ENCODE measurements around the gene TRAM2. TPM values are rescaled to one million over a fixed set of nuclear protein-coding genes. Genes with fewer than 3 reads are reported as not detected.

The TRAM2 gene
- total and polyA plus RNA-seq, 2 of the 13 experiments (the other 11 are each of a cell fraction or from before 2014, with no cell fraction given): 49.1 to 72.5 TPM

GRCh38 chr6:52537001-52537753 is 39.7 kb downstream of the TRAM2 start:
- no peak for FAIRE-seq
- Histone ChIP-seq H3K9me3 (ENCODE audit: low read length) (no peaks in the 10 kb centered on the region), H2AFZ (ENCODE audit: low read length) (no peak overlapping the region), H3K36me3 (replicated peaks in 1 of 2; ENCODE audit: control insufficient read depth in 1 of 2, insufficient read depth in 2 of 2, low read length in 2 of 2) (peaks cover 24 to 66% of the 10 kb centered on the region in 2 experiments), H3K79me2 (ENCODE audit: insufficient read depth, low read length) (peaks cover 71% of the 10 kb centered on the region), H3K9ac (ENCODE audit: insufficient read depth, low read depth, low read length) (no peak overlapping the region), H3K4me2 (ENCODE audit: low read depth, low read length) (no peak overlapping the region), H3K27ac (ENCODE audit: extremely low read length, insufficient read depth, low read length) (no peak overlapping the region), H4K20me1 (ENCODE audit: insufficient read depth, low read length) (no peaks in the 10 kb centered on the region), H3K27me3 (ENCODE audit: control insufficient read depth in 1 of 2, insufficient read depth in 2 of 2, low read length in 2 of 2) (no peaks in the 10 kb centered on the region), H3K4me3 (replicated peaks in 1 of 3; ENCODE audit: insufficient read depth in 1 of 3, low read depth in 2 of 3, low read length in 3 of 3) (no peak overlapping the region), H3K4me1 (ENCODE audit: insufficient read depth, low read length) (peaks cover 60% of the 10 kb centered on the region)
- peak; percentile 17; the same call in 2 of the 3 replicates for ATAC-seq
- intact Hi-C loops (cut with micrococcal nuclease; ENCODE audit: unreplicated experiment) (no loop called here), in situ Hi-C loops (cut with HindIII; ENCODE audit: extremely low pct_ligation_motif_present, low pct_unique_long_range_greater_than_20kb) (no loop called here)
- ChIA-PET CTCF (ENCODE audit: low intra/inter-chr PET ratio, low total read pairs) (no interaction called here), POLR2A (interaction anchor here (1.7 kb wide), 1 partner anchor 39 kb away, joined by 6 read pairs; the partner anchor contains the start of gene TRAM2)
- no TSS peak for BruUV-seq (replicated peaks)
- 96% methylated on average over 8 of the region's 8 CpGs for WGBS (ENCODE audit: low lambda C conversion rate)
- TF ChIP-seq RBM22 (optimal IDR thresholded peaks at IDR 0.05; ENCODE audit: low read length): peak; percentile 9
- TF ChIP-seq JUN (CRISPR knock-in tag; IDR thresholded peaks at IDR 0.05): no peak
- no peak for DNase-seq (ENCODE audit: low spot score)

DNA sequence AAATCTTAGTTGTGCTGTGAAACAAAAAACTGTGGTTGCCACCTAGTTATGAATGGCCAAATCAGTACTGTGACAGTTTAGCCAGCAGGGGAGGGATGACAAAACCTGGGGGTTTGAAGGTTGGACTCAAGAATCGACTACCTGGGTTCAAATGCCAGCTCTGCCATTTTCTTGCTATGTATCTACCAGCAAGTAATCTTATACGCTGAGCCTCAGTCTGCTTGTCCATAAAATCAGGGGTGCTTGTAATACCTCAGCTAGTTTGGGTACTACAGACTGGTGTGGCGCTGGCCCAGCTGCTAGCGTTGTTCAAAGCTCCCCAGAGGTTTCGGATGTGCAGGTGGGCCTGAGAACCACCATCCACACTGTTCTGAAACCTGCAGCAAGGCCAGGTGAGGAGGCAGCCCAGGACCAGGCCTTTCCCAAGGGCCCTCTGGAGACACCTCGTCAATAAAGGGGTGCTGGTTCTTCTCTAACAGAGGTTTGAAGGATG is 40.4 kb downstream of the TRAM2 start:
- Histone ChIP-seq H3K27me3 (ENCODE audit: control insufficient read depth in 1 of 2, insufficient read depth in 2 of 2, low read length in 2 of 2) (no peaks in the 10 kb centered on the region), H3K4me2 (ENCODE audit: low read depth, low read length) (no peak overlapping the region), H3K79me2 (ENCODE audit: insufficient read depth, low read length) (peaks cover 67% of the 10 kb centered on the region), H3K4me3 (replicated peaks in 1 of 3; ENCODE audit: insufficient read depth in 1 of 3, low read depth in 2 of 3, low read length in 3 of 3) (no peak overlapping the region), H3K27ac (ENCODE audit: extremely low read length, insufficient read depth, low read length) (no peak overlapping the region), H3K4me1 (ENCODE audit: insufficient read depth, low read length) (peaks cover 53% of the 10 kb centered on the region), H4K20me1 (ENCODE audit: insufficient read depth, low read length) (no peaks in the 10 kb centered on the region), H3K36me3 (replicated peaks in 1 of 2; ENCODE audit: control insufficient read depth in 1 of 2, insufficient read depth in 2 of 2, low read length in 2 of 2) (peaks cover 24 to 70% of the 10 kb centered on the region in 2 experiments), H2AFZ (ENCODE audit: low read length) (no peak overlapping the region), H3K9ac (ENCODE audit: insufficient read depth, low read depth, low read length) (no peak overlapping the region), H3K9me3 (ENCODE audit: low read length) (no peaks in the 10 kb centered on the region)
- DNase-seq (ENCODE audit: low spot score) (no peak), ATAC-seq (peak; percentile 15; the same call in 1 of the 3 replicates), FAIRE-seq (no peak)
- in situ Hi-C loops (cut with HindIII; ENCODE audit: extremely low pct_ligation_motif_present, low pct_unique_long_range_greater_than_20kb): no loop called here
- CTCF ChIA-PET (ENCODE audit: low intra/inter-chr PET ratio, low total read pairs): no interaction called here
- no TSS peak for BruUV-seq (replicated peaks)
- POLR2A ChIA-PET: interaction anchor here (1.2 to 2.0 kb wide), 3 partner anchors 7 to 40 kb away, joined by 3 to 6 read pairs (median 5); partner anchors contain the start of gene TRAM2
- WGBS (ENCODE audit: low lambda C conversion rate): 97% methylated on average over 6 of the region's 6 CpGs
- intact Hi-C loops (cut with micrococcal nuclease; ENCODE audit: unreplicated experiment): no loop called here
- no peak for TF ChIP-seq SIX4 (CRISPR knock-in tag; IDR thresholded peaks at IDR 0.05)
- TF ChIP-seq, protein P1, sequence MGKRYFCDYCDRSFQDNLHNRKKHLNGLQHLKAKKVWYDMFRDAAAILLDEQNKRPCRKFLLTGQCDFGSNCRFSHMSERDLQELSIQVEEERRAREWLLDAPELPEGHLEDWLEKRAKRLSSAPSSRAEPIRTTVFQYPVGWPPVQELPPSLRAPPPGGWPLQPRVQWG (CRISPR knock-in tag; IDR thresholded peaks at IDR 0.05; ENCODE audit: borderline replicate concordance, low read depth): no peak
- TF ChIP-seq, protein P2, sequence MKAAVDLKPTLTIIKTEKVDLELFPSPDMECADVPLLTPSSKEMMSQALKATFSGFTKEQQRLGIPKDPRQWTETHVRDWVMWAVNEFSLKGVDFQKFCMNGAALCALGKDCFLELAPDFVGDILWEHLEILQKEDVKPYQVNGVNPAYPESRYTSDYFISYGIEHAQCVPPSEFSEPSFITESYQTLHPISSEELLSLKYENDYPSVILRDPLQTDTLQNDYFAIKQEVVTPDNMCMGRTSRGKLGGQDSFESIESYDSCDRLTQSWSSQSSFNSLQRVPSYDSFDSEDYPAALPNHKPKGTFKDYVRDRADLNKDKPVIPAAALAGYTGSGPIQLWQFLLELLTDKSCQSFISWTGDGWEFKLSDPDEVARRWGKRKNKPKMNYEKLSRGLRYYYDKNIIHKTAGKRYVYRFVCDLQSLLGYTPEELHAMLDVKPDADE (CRISPR knock-in tag; IDR thresholded peaks at IDR 0.05): no peak
- TF ChIP-seq, protein P3, sequence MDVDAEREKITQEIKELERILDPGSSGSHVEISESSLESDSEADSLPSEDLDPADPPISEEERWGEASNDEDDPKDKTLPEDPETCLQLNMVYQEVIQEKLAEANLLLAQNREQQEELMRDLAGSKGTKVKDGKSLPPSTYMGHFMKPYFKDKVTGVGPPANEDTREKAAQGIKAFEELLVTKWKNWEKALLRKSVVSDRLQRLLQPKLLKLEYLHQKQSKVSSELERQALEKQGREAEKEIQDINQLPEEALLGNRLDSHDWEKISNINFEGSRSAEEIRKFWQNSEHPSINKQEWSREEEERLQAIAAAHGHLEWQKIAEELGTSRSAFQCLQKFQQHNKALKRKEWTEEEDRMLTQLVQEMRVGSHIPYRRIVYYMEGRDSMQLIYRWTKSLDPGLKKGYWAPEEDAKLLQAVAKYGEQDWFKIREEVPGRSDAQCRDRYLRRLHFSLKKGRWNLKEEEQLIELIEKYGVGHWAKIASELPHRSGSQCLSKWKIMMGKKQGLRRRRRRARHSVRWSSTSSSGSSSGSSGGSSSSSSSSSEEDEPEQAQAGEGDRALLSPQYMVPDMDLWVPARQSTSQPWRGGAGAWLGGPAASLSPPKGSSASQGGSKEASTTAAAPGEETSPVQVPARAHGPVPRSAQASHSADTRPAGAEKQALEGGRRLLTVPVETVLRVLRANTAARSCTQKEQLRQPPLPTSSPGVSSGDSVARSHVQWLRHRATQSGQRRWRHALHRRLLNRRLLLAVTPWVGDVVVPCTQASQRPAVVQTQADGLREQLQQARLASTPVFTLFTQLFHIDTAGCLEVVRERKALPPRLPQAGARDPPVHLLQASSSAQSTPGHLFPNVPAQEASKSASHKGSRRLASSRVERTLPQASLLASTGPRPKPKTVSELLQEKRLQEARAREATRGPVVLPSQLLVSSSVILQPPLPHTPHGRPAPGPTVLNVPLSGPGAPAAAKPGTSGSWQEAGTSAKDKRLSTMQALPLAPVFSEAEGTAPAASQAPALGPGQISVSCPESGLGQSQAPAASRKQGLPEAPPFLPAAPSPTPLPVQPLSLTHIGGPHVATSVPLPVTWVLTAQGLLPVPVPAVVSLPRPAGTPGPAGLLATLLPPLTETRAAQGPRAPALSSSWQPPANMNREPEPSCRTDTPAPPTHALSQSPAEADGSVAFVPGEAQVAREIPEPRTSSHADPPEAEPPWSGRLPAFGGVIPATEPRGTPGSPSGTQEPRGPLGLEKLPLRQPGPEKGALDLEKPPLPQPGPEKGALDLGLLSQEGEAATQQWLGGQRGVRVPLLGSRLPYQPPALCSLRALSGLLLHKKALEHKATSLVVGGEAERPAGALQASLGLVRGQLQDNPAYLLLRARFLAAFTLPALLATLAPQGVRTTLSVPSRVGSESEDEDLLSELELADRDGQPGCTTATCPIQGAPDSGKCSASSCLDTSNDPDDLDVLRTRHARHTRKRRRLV (CRISPR knock-in tag; IDR thresholded peaks at IDR 0.05): no peak
- TF ChIP-seq RBM22 (optimal IDR thresholded peaks at IDR 0.05; ENCODE audit: low read length): peak; percentile 6
- TF ChIP-seq HMG20A (CRISPR knock-in tag; IDR thresholded peaks at IDR 0.05; ENCODE audit: borderline replicate concordance): no peak

Measured in HepG2 (cell line).